HUDEP-2 (cell line): ENCODE results near the gene SINHCAF.

Source experiments
- DNase-seq, 76 experiments: peaks; one replicate each; lab custom pipeline; 2025; ENCODE audit not compliant: unreplicated experiment in 76 of 76; lab: John Stamatoyannopoulos, UW

SINHCAF gene

GRCh38 chr12:31311634-31312258 lies 14.2 kb downstream of the SINHCAF start:
- DNase-seq: no peak

GRCh38 chr12:31310488-31310887 lies 15.5 kb downstream of the SINHCAF start:
- no peak for DNase-seq

- no peak for DNase-seq
Measured at GRCh38 chr12:31309279-31309678, 16.7 kb downstream of the SINHCAF start.

GRCh38 chr12:31308116-31308515 lies 17.8 kb downstream of the SINHCAF start:
- DNase-seq: no peak

GRCh38 chr12:31306866-31307265 lies 19.1 kb downstream of the SINHCAF start:
- peak in 4 of 76 experiments; percentile 1 to 20 (median 12) for DNase-seq

GRCh38 chr12:31303466-31303865 lies 22.5 kb downstream of the SINHCAF start:
- DNase-seq: no peak

- DNase-seq: no peak
Measured at GRCh38 chr12:31301311-31301710, 24.6 kb downstream of the SINHCAF start.

- DNase-seq: no peak
Measured at GRCh38 chr12:31300783-31301182, 25.2 kb downstream of the SINHCAF start.

GRCh38 chr12:31300341-31300740 lies 25.6 kb downstream of the SINHCAF start:
- no peak for DNase-seq

GRCh38 chr12:31298922-31299321 lies 27.0 kb downstream of the SINHCAF start:
- no peak for DNase-seq

- DNase-seq: no peak
Measured at GRCh38 chr12:31298515-31298910, 27.4 kb downstream of the SINHCAF start.

GRCh38 chr12:31297572-31298514 lies 28.1 kb downstream of the SINHCAF start:
- no peak for DNase-seq

- no peak for DNase-seq
Measured at GRCh38 chr12:31289441-31289840, 36.5 kb downstream of the SINHCAF start.

GRCh38 chr12:31288381-31288780 lies 37.6 kb downstream of the SINHCAF start:
- no peak for DNase-seq

GRCh38 chr12:31280183-31280582 lies 45.8 kb downstream of the SINHCAF start:
- DNase-seq: no peak

GRCh38 chr12:31279390-31279924 lies 46.5 kb downstream of the SINHCAF start:
- no peak for DNase-seq

GRCh38 chr12:31278832-31279231 lies 47.1 kb downstream of the SINHCAF start:
- DNase-seq: no peak

GRCh38 chr12:31278424-31278823 lies 47.5 kb downstream of the SINHCAF start:
- DNase-seq: no peak

- DNase-seq: no peak
Measured at GRCh38 chr12:31277081-31277480, 48.9 kb downstream of the SINHCAF start.

GRCh38 chr12:31275491-31275890 lies 50.5 kb downstream of the SINHCAF start:
- DNase-seq: no peak

- DNase-seq: no peak
Measured at GRCh38 chr12:31274520-31275300, 51.2 kb downstream of the SINHCAF start.
